SK-N-SH treated with all-trans-retinoic acid at 6 μM for 48 hours (cell line): Measurements from ENCODE around the gene TBCE.
A peak's percentile ranks its signal among the peaks of the same experiment; 100 is the strongest.

Experiments used
- ATAC-seq: fragments of 200-7000 bp; cut with Tn5 transposase; 3 replicates; pipeline ENCODE4 v1.9.1; 2020; ENCODE audit warnings: mild to moderate bottlenecking, moderate library complexity
- ARNTL ChIP-seq: fragments of 450-650 bp; formaldehyde crosslinking; IDR thresholded peaks from 2 replicates; pipeline ENCODE4 v1.5.0; 2020; ENCODE audit warnings: low read depth, mild to moderate bottlenecking, moderate library complexity, borderline replicate concordance
- CREB5 ChIP-seq: fragments of 250-450 bp; sonication (Bioruptor Pico); IDR thresholded peaks from 2 replicates; pipeline ENCODE4 v1.5.1; 2020; ENCODE audit warnings: low read depth, mild to moderate bottlenecking, moderate library complexity
- CSRNP3 ChIP-seq: fragments of 250-450 bp; sonication (Bioruptor Pico); IDR thresholded peaks from 2 replicates; pipeline ENCODE4 v1.5.1; 2021; ENCODE audit warnings: mild to moderate bottlenecking, moderate library complexity
- GLIS3 ChIP-seq: fragments of 250-450 bp; sonication (Bioruptor Pico); IDR thresholded peaks from 2 replicates; pipeline ENCODE4 v1.5.0; 2020; ENCODE audit warnings: mild to moderate bottlenecking, moderate library complexity
- ISL1 ChIP-seq: fragments of 250-450 bp; sonication (Bioruptor Pico); IDR thresholded peaks from 2 replicates; pipeline ENCODE4 v2.1.2; 2022; ENCODE audit warnings: mild to moderate bottlenecking, moderate library complexity
- OSR1 ChIP-seq: fragments of 250-450 bp; sonication (Bioruptor Pico); IDR thresholded peaks from 2 replicates; pipeline ENCODE4 v1.8.0; 2022; ENCODE audit warnings: moderate library complexity, mild to moderate bottlenecking, inconsistent platforms
- PATZ1 ChIP-seq: fragments of 250-450 bp; sonication (Bioruptor Pico); IDR thresholded peaks from 2 replicates; pipeline ENCODE4 v1.8.0; 2020; ENCODE audit warnings: mild to moderate bottlenecking, moderate library complexity, borderline replicate concordance
- PPARA ChIP-seq: fragments of 250-450 bp; sonication (Bioruptor Pico); IDR thresholded peaks from 2 replicates; pipeline ENCODE4 v1.5.0; 2020; ENCODE audit warnings: mild to moderate bottlenecking, borderline replicate concordance
- RARB ChIP-seq: fragments of 250-450 bp; sonication (Bioruptor Pico); IDR thresholded peaks from 2 replicates; pipeline ENCODE4 v1.8.0; 2021; ENCODE audit warnings: mild to moderate bottlenecking, moderate library complexity
- SNAI2 ChIP-seq: fragments of 250-450 bp; sonication (Bioruptor Pico); IDR thresholded peaks from 2 replicates; pipeline ENCODE4 v1.5.0; 2020; ENCODE audit warnings: mild to moderate bottlenecking, moderate library complexity
- TCF4 ChIP-seq: fragments of 250-450 bp; sonication (Bioruptor Pico); IDR thresholded peaks from 2 replicates; pipeline ENCODE4 v1.8.0; 2021; ENCODE audit warnings: mild to moderate bottlenecking, moderate library complexity, borderline replicate concordance
- TOX ChIP-seq: fragments of 250-450 bp; sonication (Bioruptor Pico); IDR thresholded peaks from 2 replicates; pipeline ENCODE4 v1.8.0; 2021; ENCODE audit warnings: mild to moderate bottlenecking, moderate library complexity, borderline replicate concordance
- ZC3H10 ChIP-seq: fragments of 250-450 bp; sonication (Bioruptor Pico); IDR thresholded peaks from 2 replicates; pipeline ENCODE4 v1.5.1; 2021; ENCODE audit warnings: mild to moderate bottlenecking, moderate library complexity
- ZFP3 ChIP-seq: fragments of 250-450 bp; sonication (Bioruptor Pico); IDR thresholded peaks from 2 replicates; pipeline ENCODE4 v1.5.0; 2020; ENCODE audit warnings: mild to moderate bottlenecking, moderate library complexity
- ZNF565 ChIP-seq: fragments of 450-650 bp; formaldehyde crosslinking; conservative IDR thresholded peaks from 2 replicates; pipeline ENCODE4 v1.5.0; 2020; ENCODE audit warnings: low read depth, mild to moderate bottlenecking, moderate library complexity
- ZNF70 ChIP-seq: fragments of 450-650 bp; formaldehyde crosslinking; IDR thresholded peaks from 2 replicates; pipeline ENCODE4 v1.5.0; 2020; ENCODE audit warnings: mild to moderate bottlenecking, moderate library complexity
- TF ChIP-seq, protein P1 (sequence below): fragments of 250-450 bp; sonication (Bioruptor Pico); IDR thresholded peaks from 2 replicates; pipeline ENCODE4 v1.8.0; 2021; ENCODE audit warnings: low read depth, mild to moderate bottlenecking, moderate library complexity, borderline replicate concordance

The TBCE gene

GRCh38 chr1:235430991-235431390, 63.8 kb downstream of the TBCE start (continued):
- no peak for TF ChIP-seq CREB5
- TF ChIP-seq TCF4 = no peak

GRCh38 chr1:235434001-235434400, 66.8 kb downstream of the TBCE start:
- ATAC-seq = no peak
- TF ChIP-seq PPARA (CRISPR knock-in tag) = no peak
- no peak for TF ChIP-seq TOX
- no peak for TF ChIP-seq ZFP3
- no peak for TF ChIP-seq OSR1 (CRISPR knock-in tag)
- TF ChIP-seq CSRNP3 (CRISPR knock-in tag) = no peak
- no peak for TF ChIP-seq CREB5
- no peak for TF ChIP-seq ZC3H10 (CRISPR knock-in tag)
- TF ChIP-seq TCF4 = no peak
- no peak for TF ChIP-seq PATZ1
- no peak for TF ChIP-seq ZNF70 (CRISPR knock-in tag)
- TF ChIP-seq ISL1 (CRISPR knock-in tag) = no peak
- no peak for TF ChIP-seq RARB (CRISPR knock-in tag)
- TF ChIP-seq ZNF565 = no peak
- no peak for TF ChIP-seq GLIS3
- TF ChIP-seq, protein P1, sequence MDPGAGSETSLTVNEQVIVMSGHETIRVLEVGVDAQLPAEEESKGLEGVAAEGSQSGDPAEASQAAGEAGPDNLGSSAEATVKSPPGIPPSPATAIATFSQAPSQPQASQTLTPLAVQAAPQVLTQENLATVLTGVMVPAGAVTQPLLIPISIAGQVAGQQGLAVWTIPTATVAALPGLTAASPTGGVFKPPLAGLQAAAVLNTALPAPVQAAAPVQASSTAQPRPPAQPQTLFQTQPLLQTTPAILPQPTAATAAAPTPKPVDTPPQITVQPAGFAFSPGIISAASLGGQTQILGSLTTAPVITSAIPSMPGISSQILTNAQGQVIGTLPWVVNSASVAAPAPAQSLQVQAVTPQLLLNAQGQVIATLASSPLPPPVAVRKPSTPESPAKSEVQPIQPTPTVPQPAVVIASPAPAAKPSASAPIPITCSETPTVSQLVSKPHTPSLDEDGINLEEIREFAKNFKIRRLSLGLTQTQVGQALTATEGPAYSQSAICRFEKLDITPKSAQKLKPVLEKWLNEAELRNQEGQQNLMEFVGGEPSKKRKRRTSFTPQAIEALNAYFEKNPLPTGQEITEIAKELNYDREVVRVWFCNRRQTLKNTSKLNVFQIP = no peak

DNA sequence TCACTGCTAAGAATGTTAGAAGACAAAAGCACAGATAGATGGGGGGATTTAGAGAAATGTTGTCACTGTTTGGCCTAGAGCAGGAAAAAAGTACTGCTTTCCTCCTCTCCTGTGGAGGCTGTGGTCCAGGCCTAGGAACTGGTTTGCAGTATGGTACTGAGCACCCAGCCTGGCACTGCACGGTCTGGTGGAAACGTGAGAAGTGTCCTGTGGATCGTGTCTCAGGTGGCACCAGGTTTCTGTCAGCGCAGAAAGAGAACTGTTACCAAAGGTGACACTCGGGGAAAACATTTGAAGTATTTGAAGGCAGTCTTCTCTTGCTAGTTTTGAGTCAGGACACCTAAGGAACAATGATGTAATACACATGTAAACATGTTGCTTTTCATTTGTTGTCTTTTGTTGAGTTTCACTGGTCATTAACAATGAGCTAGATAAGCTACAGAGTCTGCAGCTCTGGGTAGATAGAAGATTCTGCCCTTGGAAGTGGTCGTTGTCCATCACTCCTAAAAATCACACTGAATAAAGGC, 74.0 kb downstream of the TBCE start:
- no peak for TF ChIP-seq PPARA (CRISPR knock-in tag)
- no peak for TF ChIP-seq CREB5
- no peak for TF ChIP-seq ZNF565
- no peak for TF ChIP-seq CSRNP3 (CRISPR knock-in tag)
- no peak for TF ChIP-seq SNAI2 (CRISPR knock-in tag)
- no peak for TF ChIP-seq ZNF70 (CRISPR knock-in tag)
- no peak for TF ChIP-seq ARNTL (CRISPR knock-in tag)
- ATAC-seq = no peak

DNA sequence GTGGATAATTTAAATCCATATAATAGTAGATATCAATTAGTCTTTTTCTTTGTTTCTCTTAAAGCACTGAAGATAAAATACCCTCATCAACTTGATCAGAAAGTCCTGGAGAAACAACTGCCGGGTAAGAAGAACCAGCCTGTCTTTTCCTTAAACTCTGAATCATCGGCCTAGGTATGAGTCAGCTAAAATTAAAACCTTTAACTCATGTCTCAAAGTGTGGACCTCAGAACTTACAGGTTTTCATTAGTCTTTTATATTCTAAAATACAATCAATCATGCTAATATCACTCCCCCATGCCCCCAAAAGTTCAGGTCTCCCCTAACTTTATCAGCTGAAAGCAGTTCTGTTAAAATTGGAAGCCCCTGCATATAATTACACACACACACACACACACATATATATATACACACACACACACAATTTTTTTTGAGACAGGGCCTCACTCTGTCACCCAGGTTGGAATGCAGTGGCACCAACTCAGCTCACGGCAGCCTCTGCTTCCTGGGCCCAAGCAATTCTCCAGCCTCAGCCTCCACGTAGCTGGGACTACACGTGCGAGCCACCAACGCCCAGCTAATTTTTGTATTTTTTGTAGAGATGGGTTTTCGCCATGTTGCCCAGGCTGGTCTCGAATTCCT, 75.7 kb downstream of the TBCE start:
- no peak for TF ChIP-seq ZNF565
- TF ChIP-seq, protein P1 = peak; percentile 37; the same call in 1 of the 2 replicates
- ATAC-seq = peak; percentile 93
